Measurements from ENCODE around the gene MTPN.

- TF ChIP-seq POLR2A (IDR thresholded peaks at IDR 0.05), result no peak
- TF ChIP-seq CTCF (IDR thresholded peaks at IDR 0.05), result no peak
Measured at GRCh38 chr7:135886345-135887132, 90.6 kb downstream of the MTPN start.

Measured in Peyer's patch (tissue), 4 donors.